GM12878 (cell line): ENCODE data around the gene AGTRAP. TPM values are rescaled to one million over a fixed set of nuclear protein-coding genes. Genes with fewer than 3 reads are reported as not detected.

ENCODE experiments used
- ATAC-seq: fragments of 200-7000 bp; cut with Tn5 transposase; 3 replicates; pipeline ENCODE4 v1.9.1; 2020; ENCODE audit warnings: mild to moderate bottlenecking, moderate library complexity
- BruUV-seq: library from RNA; stranded (reverse); fragments of 400-500 nt; replicated peaks from 2 replicates; lab custom pipeline; 2021; lab: Mats Ljungman, UMichigan
- CTCF ChIA-PET: fragments of 300-600 bp; sonication (Branson Sonifier 250); formaldehyde crosslinking; extraction: SDS; loops from one replicate; lab custom pipeline; 2021; ENCODE audit warnings: inconsistent platforms; lab: Yijun Ruan, JAX
- POLR2A ChIA-PET: fragments of 350-600 bp; formaldehyde crosslinking; extraction: SDS; loops from one replicate; lab custom pipeline; 2021; ENCODE audit warnings: inconsistent platforms; lab: Charles Lee
- RAD21 ChIA-PET: fragments of 300-600 bp; sonication (Branson Sonifier 250); formaldehyde crosslinking; loops from one replicate; lab custom pipeline; 2023; ENCODE audit warnings: antibody characterized with exemption; ENCODE audit not compliant: unreplicated experiment; lab: Charles Lee
- SMC1A ChIA-PET: fragments of 300-600 bp; sonication (Branson Sonifier 250); formaldehyde crosslinking; loops from one replicate; lab custom pipeline; 2023; ENCODE audit not compliant: unreplicated experiment, uncharacterized antibody; lab: Charles Lee
- DNase-seq: peaks from one replicate; pipeline ENCODE4 v3.0.0-alpha.2; 2011; ENCODE audit warnings: low read depth, low spot score
- FAIRE-seq: peaks from 3 replicates; lab custom pipeline; 2011; peaks lifted over from hg19 to GRCh38; lab: Jason Lieb, UNC
- H2AFZ ChIP-seq: 2 replicates; pipeline ENCODE4 v1.6.0; 2011; ENCODE audit warnings: low read depth, low read length, control low read depth; ENCODE audit not compliant: control insufficient read depth
- H3K27ac ChIP-seq: 2 replicates; pipeline ENCODE4 v1.5.1; 2011; ENCODE audit warnings: control low read depth; ENCODE audit not compliant: control insufficient read depth, insufficient read depth
- H3K27me3 ChIP-seq, 2 experiments: replicated peaks in 1 of 2; 2 replicates each; pipeline versions ENCODE4 v1.6.0 to v1.6.1; 2011; ENCODE audit warnings: low read length in 1 of 2; ENCODE audit not compliant: control insufficient read depth in 2 of 2, insufficient read depth in 2 of 2
- H3K36me3 ChIP-seq, 2 experiments: 2 replicates each; pipeline ENCODE4 v1.5.1; 2011; ENCODE audit warnings: low read length in 1 of 2; ENCODE audit not compliant: control insufficient read depth in 2 of 2, insufficient read depth in 2 of 2
- H3K4me1 ChIP-seq: 2 replicates; pipeline ENCODE4 v1.6.1; 2011; ENCODE audit warnings: mild to moderate bottlenecking, low read length, moderate library complexity, mixed read lengths; ENCODE audit not compliant: control insufficient read depth, insufficient read depth
- H3K4me2 ChIP-seq: 2 replicates; pipeline ENCODE4 v1.6.0; 2011; ENCODE audit warnings: control low read depth; ENCODE audit not compliant: control insufficient read depth, insufficient read depth
- H3K4me3 ChIP-seq: fragments of 200-600 bp; sonication (generic); 2 replicates; pipeline ENCODE4 v1.5.1; 2016
- H3K79me2 ChIP-seq: 2 replicates; pipeline ENCODE4 v1.6.0; 2011; ENCODE audit warnings: low read length; ENCODE audit not compliant: control insufficient read depth, insufficient read depth
- H3K9ac ChIP-seq: 2 replicates; pipeline ENCODE4 v1.8.0; 2011; ENCODE audit warnings: low read length, control low read depth, mixed read lengths; ENCODE audit not compliant: control insufficient read depth, insufficient read depth
- H3K9me3 ChIP-seq: replicated peaks from 3 replicates; pipeline ENCODE4 v1.5.1; 2011; ENCODE audit warnings: mild to moderate bottlenecking, low read length; ENCODE audit not compliant: control insufficient read depth, insufficient read depth
- H4K20me1 ChIP-seq: 2 replicates; pipeline ENCODE4 v1.6.0; 2011; ENCODE audit not compliant: control insufficient read depth, insufficient read depth
- CBX5 ChIP-seq: sonication (generic); IDR thresholded peaks from 2 replicates; pipeline ENCODE4 v1.6.1; 2016; ENCODE audit warnings: low read depth, moderate library complexity, mild to moderate bottlenecking, inconsistent platforms
- CREM ChIP-seq: IDR thresholded peaks from 2 replicates; pipeline ENCODE4 v1.6.1; 2014; ENCODE audit warnings: antibody characterized with exemption, low read depth
- ETV6 ChIP-seq, 2 experiments: fragments of 450-650 bp in 1 of 2; IDR thresholded peaks in 1 of 2; conservative IDR thresholded peaks in 1 of 2; 2 replicates each; pipeline ENCODE4 v1.6.1; 2014; ENCODE audit warnings: antibody characterized with exemption in 1 of 2, borderline replicate concordance in 1 of 2, low read depth in 1 of 2, mild to moderate bottlenecking in 1 of 2, moderate library complexity in 1 of 2
- HCFC1 ChIP-seq: fragments of 150-350 bp; IDR thresholded peaks from 2 replicates; pipeline ENCODE4 v1.6.1; 2014; ENCODE audit warnings: low read length
- KAT2A ChIP-seq: conservative IDR thresholded peaks from 2 replicates; pipeline ENCODE4 v1.6.1; 2011; ENCODE audit warnings: low read depth, low read length; ENCODE audit not compliant: control insufficient read depth
- NFXL1 ChIP-seq: fragments of 450-650 bp; IDR thresholded peaks from 2 replicates; pipeline ENCODE4 v1.6.1; 2017; ENCODE audit warnings: antibody characterized with exemption, mild to moderate bottlenecking, borderline replicate concordance
- NR2C1 ChIP-seq: fragments of 450-650 bp; IDR thresholded peaks from 2 replicates; pipeline ENCODE4 v1.6.1; 2017; ENCODE audit warnings: antibody characterized with exemption, mild to moderate bottlenecking, moderate library complexity
- SMAD5 ChIP-seq: IDR thresholded peaks from 2 replicates; pipeline ENCODE4 v1.6.1; 2016; ENCODE audit warnings: antibody characterized with exemption, low read depth
- STAT1 ChIP-seq: fragments of 450-650 bp; conservative IDR thresholded peaks from 2 replicates; pipeline ENCODE4 v1.6.1; 2014; ENCODE audit warnings: antibody characterized with exemption, mild to moderate bottlenecking
- USF2 ChIP-seq: IDR thresholded peaks from 2 replicates; pipeline ENCODE4 v1.6.1; 2011; ENCODE audit warnings: low read depth, low read length, improper control_type of control experiment, borderline replicate concordance
- ZBED1 ChIP-seq: IDR thresholded peaks from 2 replicates; pipeline ENCODE4 v1.6.1; 2016; ENCODE audit warnings: borderline replicate concordance
- WGBS: methylation state at CpG from one replicate; pipeline ENCODE4 v1.1.6; 2016; ENCODE audit warnings: low lambda C conversion rate; ENCODE audit not compliant: insufficient replicate concordance, insufficient coverage; ENCODE audit errors: missing lambda C conversion rate; 5-methylcytosine and 5-hydroxymethylcytosine counted together
- in situ Hi-C: fragments of 300-500 bp; cut with MboI; formaldehyde crosslinking; loops from 9 replicates; pipeline ENCODE4 v1.14.3; 2018; ENCODE audit warnings: mixed read lengths
- intact Hi-C: fragments of 100-400 bp; cut with micrococcal nuclease; formaldehyde crosslinking; loops from one replicate; pipeline ENCODE4 v1.14.2; 2022; ENCODE audit not compliant: unreplicated experiment
- polyA plus RNA-seq, 11 experiments: library from polyadenylated mRNA; depleted of rRNA in 4 of 11; unstranded in 6 of 11; stranded (reverse) in 5 of 11; fragments of >200 nt; fragmentation: Nextera tagmentation in 4 of 11; fragmentation: Illumina TruSeq in 1 of 11; extraction: Ambion mirVana in 4 of 11; extraction: Trizol in 1 of 11; gene quantifications; 1 replicate in 1 of 11; 2 replicates in 10 of 11; pipeline versions ENCODE4 v1.2.1 to v1.2.3, GENCODE V29; 2011 to 2016; ENCODE audit warnings: inconsistent platforms in 2 of 11, missing spikeins in 2 of 11, low read depth in 1 of 11
- total RNA-seq, 4 experiments: library from RNA; depleted of rRNA in 3 of 4; stranded (reverse); fragments of >200 nt in 3 of 4; fragmentation: Illumina TruSeq in 1 of 4; extraction: Trizol in 1 of 4; gene quantifications; 2 replicates each; pipeline versions ENCODE4 v1.2.1 to v1.2.3, GENCODE V29; 2013 to 2021
- TF ChIP-seq, protein P1 (sequence below): fragments of 450-650 bp; IDR thresholded peaks from 2 replicates; pipeline ENCODE4 v1.6.1; 2017; ENCODE audit warnings: antibody characterized with exemption, mild to moderate bottlenecking, moderate library complexity
- TF ChIP-seq, protein P2 (sequence below): fragments of 450-650 bp; IDR thresholded peaks from 2 replicates; pipeline ENCODE4 v1.6.1; 2017; ENCODE audit warnings: mild to moderate bottlenecking, moderate library complexity
- TF ChIP-seq, protein P3 (sequence below): IDR thresholded peaks from 2 replicates; pipeline ENCODE4 v1.6.1; 2012; ENCODE audit warnings: mild to moderate bottlenecking, low read depth, low read length

The AGTRAP gene
- total and polyA plus RNA-seq, 10 of the 15 experiments (the other 5 are each of a cell fraction or from before 2014, with no cell fraction given): 3.0 to 17.4 (median 10.2) TPM

GRCh38 chr1:11761285-11761684 lies 25.3 kb downstream of the AGTRAP start:
- ChIA-PET CTCF (no interaction called here), RAD21 (no interaction called here), SMC1A (no interaction called here), POLR2A (no interaction called here)
- Histone ChIP-seq H3K9me3 (no peaks in the 10 kb centered on the region; the same call in 2 of the 3 replicates), H2AFZ (no peak overlapping the region), H3K4me1 (no peaks in the 10 kb centered on the region), H3K79me2 (no peaks in the 10 kb centered on the region), H3K36me3 (no peaks in the 10 kb centered on the region), H4K20me1 (no peaks in the 10 kb centered on the region), H3K27me3 (no peaks in the 10 kb centered on the region; a peak in 1 of 4 replicates), H3K27ac (no peak overlapping the region), H3K4me3 (no peak overlapping the region), H3K9ac (no peak overlapping the region), H3K4me2 (no peak overlapping the region)
- no peak for ATAC-seq
- in situ Hi-C loops: no loop called here
- DNase-seq: no peak
- WGBS: 28% methylated on average over 6 of the region's 6 CpGs
- FAIRE-seq: no peak
- BruUV-seq: no TSS peak
- intact Hi-C loops: no loop called here
- TF ChIP-seq NR2C1 (no peak), STAT1 (no peak), SMAD5 (no peak), NFXL1 (no peak), HCFC1 (no peak), CBX5 (no peak), CREM (no peak), KAT2A (no peak), ZBED1 (no peak), USF2 (no peak), ETV6 (conservative IDR thresholded peaks at IDR 0.05 in 1 of 2, IDR thresholded peaks at IDR 0.05 in 1 of 2; ENCODE audit: borderline replicate concordance in 1 of 2, low read depth in 1 of 2) (no peak)
- TF ChIP-seq, protein P1, sequence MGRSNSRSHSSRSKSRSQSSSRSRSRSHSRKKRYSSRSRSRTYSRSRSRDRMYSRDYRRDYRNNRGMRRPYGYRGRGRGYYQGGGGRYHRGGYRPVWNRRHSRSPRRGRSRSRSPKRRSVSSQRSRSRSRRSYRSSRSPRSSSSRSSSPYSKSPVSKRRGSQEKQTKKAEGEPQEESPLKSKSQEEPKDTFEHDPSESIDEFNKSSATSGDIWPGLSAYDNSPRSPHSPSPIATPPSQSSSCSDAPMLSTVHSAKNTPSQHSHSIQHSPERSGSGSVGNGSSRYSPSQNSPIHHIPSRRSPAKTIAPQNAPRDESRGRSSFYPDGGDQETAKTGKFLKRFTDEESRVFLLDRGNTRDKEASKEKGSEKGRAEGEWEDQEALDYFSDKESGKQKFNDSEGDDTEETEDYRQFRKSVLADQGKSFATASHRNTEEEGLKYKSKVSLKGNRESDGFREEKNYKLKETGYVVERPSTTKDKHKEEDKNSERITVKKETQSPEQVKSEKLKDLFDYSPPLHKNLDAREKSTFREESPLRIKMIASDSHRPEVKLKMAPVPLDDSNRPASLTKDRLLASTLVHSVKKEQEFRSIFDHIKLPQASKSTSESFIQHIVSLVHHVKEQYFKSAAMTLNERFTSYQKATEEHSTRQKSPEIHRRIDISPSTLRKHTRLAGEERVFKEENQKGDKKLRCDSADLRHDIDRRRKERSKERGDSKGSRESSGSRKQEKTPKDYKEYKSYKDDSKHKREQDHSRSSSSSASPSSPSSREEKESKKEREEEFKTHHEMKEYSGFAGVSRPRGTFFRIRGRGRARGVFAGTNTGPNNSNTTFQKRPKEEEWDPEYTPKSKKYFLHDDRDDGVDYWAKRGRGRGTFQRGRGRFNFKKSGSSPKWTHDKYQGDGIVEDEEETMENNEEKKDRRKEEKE: no peak
- TF ChIP-seq, protein P2, sequence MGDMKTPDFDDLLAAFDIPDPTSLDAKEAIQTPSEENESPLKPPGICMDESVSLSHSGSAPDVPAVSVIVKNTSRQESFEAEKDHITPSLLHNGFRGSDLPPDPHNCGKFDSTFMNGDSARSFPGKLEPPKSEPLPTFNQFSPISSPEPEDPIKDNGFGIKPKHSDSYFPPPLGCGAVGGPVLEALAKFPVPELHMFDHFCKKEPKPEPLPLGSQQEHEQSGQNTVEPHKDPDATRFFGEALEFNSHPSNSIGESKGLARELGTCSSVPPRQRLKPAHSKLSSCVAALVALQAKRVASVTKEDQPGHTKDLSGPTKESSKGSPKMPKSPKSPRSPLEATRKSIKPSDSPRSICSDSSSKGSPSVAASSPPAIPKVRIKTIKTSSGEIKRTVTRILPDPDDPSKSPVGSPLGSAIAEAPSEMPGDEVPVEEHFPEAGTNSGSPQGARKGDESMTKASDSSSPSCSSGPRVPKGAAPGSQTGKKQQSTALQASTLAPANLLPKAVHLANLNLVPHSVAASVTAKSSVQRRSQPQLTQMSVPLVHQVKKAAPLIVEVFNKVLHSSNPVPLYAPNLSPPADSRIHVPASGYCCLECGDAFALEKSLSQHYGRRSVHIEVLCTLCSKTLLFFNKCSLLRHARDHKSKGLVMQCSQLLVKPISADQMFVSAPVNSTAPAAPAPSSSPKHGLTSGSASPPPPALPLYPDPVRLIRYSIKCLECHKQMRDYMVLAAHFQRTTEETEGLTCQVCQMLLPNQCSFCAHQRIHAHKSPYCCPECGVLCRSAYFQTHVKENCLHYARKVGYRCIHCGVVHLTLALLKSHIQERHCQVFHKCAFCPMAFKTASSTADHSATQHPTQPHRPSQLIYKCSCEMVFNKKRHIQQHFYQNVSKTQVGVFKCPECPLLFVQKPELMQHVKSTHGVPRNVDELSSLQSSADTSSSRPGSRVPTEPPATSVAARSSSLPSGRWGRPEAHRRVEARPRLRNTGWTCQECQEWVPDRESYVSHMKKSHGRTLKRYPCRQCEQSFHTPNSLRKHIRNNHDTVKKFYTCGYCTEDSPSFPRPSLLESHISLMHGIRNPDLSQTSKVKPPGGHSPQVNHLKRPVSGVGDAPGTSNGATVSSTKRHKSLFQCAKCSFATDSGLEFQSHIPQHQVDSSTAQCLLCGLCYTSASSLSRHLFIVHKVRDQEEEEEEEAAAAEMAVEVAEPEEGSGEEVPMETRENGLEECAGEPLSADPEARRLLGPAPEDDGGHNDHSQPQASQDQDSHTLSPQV: no peak
- TF ChIP-seq, protein P3, sequence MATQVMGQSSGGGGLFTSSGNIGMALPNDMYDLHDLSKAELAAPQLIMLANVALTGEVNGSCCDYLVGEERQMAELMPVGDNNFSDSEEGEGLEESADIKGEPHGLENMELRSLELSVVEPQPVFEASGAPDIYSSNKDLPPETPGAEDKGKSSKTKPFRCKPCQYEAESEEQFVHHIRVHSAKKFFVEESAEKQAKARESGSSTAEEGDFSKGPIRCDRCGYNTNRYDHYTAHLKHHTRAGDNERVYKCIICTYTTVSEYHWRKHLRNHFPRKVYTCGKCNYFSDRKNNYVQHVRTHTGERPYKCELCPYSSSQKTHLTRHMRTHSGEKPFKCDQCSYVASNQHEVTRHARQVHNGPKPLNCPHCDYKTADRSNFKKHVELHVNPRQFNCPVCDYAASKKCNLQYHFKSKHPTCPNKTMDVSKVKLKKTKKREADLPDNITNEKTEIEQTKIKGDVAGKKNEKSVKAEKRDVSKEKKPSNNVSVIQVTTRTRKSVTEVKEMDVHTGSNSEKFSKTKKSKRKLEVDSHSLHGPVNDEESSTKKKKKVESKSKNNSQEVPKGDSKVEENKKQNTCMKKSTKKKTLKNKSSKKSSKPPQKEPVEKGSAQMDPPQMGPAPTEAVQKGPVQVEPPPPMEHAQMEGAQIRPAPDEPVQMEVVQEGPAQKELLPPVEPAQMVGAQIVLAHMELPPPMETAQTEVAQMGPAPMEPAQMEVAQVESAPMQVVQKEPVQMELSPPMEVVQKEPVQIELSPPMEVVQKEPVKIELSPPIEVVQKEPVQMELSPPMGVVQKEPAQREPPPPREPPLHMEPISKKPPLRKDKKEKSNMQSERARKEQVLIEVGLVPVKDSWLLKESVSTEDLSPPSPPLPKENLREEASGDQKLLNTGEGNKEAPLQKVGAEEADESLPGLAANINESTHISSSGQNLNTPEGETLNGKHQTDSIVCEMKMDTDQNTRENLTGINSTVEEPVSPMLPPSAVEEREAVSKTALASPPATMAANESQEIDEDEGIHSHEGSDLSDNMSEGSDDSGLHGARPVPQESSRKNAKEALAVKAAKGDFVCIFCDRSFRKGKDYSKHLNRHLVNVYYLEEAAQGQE: no peak
